ENCODE results near the gene GADD45B.
"Not testable (repeated sequence)": the region's sequence is repeated elsewhere in the genome, so short reads cannot be mapped to it uniquely, and the experiment has no call there.

Gene GADD45B

DNA sequence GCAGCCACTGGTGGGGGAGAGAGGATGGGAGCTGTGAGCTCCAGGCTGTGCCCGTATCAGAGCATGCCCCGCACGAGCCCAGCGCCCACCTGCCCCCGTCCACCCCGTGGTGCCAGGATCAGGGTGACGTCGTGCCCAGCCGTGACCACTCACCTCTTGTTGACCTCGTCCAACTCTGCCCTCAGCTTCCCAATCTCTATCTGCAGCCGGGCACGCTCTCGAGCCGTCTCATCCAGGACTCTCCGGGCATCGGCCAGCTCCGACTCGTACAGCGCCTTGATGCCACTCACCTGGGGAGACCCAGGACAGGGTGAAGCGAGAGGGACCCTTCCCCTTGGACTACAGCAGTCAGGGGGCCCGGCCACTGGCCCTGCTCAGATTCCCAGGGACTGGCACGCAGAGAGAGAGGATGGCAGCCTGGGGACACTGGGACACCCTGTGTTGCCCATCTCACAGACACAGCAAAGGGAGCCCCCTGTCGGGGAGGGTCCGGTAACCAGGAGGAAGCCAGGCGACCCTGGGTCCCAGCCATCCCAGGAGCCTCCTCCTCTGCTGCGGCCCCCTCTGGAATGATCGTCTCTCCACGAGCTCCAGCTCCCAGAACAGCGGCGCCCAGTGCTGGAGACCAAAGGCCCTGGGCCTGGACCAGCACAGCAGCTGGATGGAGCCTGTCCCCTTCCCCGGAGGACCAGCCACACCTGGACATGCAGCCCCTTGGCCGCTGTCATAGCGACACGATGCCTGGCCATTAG lies 31.5 kb upstream of the GADD45B start:
- no peak for DNase-seq

- DNase-seq: no peak
Observed at GRCh38 chr19:2446381-2446780, 29.5 kb upstream of the GADD45B start.

- DNase-seq: no peak
Observed at GRCh38 chr19:2449019-2449418, 26.9 kb upstream of the GADD45B start.

GRCh38 chr19:2451138-2451537 lies 24.8 kb upstream of the GADD45B start:
- DNase-seq: no peak

- DNase-seq: no peak
Observed at GRCh38 chr19:2451741-2452140, 24.2 kb upstream of the GADD45B start.

GRCh38 chr19:2453431-2454025 lies 22.4 kb upstream of the GADD45B start:
- DNase-seq: no peak

DNA sequence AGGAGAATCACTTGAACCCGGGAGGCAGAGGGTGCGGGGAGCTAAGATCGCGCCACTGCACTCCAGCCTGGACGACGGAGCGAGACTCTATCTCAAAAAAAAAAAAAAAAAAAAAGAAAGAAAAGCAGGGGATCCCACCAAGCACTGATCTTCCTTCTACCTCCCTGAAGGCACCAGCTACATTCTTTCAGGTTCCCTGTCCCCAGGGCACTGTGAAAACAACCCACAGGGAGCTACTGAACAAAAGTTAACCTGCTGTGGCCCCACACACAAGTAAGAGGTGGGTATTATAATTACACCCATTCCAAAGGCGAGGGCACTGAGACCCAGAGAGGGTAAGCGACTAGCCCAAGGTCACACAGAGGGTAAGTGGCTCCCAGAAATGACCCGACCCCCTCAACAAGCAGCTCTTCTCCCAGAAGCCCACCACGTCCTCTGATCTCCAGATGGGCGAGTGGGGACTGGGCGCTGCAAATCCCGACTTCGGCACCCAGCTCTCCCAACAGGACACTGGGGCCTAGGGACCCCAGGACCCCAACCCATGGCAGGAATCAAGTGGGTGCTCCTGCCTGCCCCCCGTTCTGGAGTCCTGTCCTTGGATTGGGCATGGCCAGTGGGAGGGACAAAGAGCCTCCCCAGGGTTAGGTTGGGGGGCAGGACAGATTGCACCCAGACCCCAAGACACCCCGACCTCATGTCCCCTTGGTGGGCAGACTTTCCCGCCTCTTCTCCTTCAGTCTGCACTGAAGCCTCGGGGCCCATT lies 21.5 kb upstream of the GADD45B start:
- no peak for DNase-seq

DNA sequence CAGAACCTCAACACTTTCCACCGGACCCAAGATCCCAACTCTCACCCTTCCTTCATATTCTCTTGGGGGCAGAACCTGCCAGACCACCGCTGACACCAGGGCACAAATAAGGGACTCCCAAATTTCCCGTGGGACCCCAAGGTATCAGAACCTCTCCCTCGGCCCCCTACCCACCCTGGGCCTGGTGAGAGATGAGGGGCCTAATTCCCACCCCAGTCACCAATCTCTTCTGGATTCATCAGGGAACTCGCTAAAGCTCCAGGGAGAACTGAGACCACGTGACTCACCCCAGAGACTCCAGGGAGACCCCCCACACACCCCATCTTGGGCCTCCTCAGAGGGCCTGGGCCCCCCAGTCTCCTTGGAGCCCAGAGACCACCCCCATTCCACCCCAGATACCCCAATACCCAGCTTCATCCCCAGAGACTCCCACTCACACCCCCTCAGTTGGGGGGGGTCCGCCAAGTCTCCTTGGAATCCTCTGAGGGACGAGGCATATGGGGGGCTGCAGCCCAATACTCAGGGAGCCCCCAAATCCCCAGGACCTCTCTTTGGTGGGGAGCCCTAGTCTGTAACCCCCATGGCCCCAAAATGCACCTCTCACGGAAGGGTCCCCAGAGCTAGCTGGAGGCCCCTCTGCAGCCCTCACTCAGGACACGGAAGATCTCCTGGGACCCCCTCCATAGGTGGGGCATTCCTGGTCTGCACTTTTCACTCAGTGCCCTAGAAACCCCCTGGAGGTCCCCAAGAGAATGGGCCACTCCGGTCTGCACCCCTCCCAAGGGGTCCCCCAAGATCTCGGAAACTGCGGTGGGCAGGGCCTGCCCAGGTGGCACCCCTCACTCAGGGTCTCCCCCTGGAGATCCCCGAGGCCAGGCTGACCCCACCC lies 20.7 kb upstream of the GADD45B start:
- DNase-seq: no peak

DNA sequence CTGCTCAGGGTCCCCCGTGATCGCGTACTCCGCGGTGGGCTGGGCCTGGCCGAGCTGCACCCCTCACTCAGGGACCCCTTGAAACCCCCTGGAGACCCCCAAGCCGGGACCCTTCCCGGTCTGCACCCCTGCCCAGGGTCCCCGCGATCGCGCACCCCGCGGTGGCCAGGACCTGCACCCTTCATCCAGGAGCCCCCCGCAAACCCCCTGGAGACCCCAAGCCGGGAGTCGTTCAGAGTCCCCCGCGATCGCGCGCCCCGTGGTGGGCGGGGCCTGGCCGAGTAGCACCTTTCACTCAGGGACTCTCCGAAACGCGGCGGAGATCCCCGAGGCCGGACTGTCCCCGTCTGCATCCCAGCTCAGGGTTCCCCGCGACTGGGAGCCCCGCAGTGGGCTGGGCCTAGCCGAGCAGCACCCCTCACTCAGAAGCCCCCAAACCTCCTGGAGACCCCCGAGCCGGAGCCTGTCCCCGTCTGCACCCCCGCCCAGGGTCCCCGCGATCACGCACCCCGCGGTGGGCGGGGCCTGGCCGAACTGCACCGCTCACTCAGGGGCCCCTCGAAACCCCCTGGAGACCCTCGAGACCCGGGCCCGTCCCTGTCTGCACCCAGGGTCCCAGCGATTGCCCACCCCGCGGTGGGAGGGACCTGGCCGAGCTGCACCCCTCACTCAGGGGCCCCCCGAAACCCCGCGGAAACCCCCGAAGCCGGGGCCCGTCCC lies 19.9 kb upstream of the GADD45B start:
- no peak for DNase-seq

GRCh38 chr19:2457394-2458037 lies 18.4 kb upstream of the GADD45B start:
- no peak for DNase-seq

DNA sequence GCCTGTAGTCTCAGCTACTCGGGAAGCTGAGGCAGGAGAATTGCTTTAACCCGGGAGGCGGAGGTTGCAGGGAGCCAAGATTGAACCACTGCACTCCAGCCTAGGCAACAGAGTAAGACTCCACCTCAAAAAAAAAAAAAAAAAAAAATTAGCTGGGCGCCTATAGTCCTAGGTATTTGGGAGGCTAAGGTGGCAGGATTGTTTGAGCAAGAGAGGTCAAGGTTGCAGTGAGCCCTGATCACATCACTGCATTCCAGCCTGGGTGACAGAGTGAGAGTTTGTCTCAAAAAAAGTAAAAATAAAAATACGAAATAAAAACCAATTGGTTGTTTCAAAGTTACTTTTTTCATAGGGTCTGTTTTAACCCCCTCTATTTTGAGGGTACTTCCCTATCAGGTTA lies 17.9 kb upstream of the GADD45B start:
- DNase-seq: no peak

GRCh38 chr19:2458776-2459175 lies 17.2 kb upstream of the GADD45B start:
- not testable (repeated sequence) for DNase-seq

DNA sequence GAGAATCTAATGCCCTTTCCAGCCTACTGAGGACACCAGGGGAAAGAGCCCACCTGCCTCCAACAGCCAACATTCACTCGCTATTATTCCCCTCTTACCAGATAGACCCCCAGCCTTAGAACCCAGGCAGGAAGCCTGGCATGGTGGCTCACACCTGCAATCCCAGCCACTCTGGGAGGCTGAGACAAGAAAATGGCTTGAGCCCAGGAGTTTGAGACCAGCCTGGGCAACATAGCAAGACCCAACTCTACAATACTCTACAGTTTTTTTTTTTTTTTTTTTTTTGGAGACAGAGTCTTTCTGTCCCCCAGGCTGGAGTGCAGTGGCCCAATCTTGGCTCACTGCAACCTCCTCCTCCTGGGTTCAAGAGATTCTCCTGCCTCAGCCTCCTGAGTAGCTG lies 15.7 kb upstream of the GADD45B start:
- no peak for DNase-seq

DNA sequence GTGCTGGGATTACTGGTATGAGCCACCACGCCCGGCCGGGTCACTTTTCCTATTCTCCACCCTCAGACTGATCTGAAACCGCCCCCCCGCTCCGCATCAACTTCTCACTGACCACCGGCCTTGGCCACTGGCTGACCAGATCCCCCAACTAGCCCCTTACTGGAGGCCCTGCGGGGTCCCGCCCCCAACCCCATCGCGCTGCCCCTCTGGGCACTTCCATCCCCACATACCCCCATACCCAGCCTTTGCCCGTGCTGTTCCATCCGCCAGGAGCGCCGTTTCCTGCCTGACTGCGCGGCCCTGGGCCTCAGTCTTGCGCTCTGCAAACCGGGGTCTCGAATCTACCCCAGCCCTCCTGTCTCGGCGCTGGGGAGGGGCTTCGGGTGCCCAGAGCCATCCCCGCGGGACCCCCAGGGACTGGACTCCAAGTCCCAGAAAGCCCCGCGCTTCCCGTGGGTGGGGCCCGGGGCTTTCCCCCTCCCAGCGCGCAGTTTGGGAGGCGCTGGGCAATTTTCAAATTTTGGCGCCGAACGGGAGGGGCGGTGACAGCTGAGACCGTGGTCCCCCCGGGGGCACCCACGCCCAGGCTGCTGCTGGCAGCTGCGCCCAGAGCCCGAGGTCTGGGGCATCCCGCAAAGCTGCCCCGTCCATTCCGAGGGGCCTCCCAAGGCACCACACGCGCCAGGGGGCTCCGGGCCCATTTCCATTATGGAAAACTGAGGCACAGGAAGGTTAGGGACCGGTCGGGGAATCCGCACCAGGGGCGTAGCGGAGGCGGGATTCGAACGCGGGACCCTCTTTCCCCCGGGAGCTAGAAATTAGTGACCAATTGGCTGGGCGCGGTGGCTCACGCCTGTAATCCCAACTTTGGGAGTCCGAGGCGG lies 13.9 kb upstream of the GADD45B start:
- DNase-seq: no peak

DNA sequence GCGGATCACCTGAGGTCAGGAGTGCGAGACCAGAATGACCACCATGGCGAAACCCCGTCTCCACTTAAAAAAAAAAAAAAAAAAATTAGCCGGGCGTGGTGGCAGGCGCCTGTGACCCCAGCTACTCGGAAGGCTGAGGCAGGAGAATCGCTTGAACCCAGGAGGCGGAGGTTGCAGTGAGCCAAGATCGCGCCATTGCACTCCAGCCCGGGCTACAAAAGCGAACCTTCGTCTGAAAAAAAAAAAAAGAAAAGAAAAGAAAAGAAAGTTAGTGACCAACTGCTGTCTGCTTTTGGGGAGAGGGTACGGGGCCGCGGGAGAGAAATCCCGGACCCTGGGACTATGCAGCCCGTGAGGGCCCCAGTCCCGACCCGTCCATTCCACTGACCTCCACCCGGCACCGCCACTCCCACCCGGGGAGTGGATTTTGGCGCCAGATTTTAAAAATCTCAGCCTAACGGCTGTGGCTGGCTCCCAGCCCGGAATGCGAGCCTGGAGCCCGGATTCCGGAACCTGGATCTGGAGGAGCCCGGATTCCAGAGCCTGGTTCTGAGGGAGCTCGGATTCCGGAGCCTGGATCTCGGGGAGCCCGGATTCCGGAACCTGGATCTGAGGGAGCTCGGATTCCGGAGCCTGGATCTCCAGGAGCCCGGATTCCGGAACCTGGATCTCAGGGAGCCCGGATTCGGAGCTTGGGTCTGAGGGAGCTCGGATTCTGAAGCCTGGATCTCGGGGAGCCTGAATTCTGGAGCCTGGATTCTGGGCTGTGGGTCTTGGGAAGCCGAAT lies 13.1 kb upstream of the GADD45B start:
- peak; percentile 23 for DNase-seq

- not testable (repeated sequence) for DNase-seq
Observed at GRCh38 chr19:2463694-2464093, 12.2 kb upstream of the GADD45B start.

GRCh38 chr19:2464389-2464788 lies 11.5 kb upstream of the GADD45B start:
- no peak for DNase-seq

DNA sequence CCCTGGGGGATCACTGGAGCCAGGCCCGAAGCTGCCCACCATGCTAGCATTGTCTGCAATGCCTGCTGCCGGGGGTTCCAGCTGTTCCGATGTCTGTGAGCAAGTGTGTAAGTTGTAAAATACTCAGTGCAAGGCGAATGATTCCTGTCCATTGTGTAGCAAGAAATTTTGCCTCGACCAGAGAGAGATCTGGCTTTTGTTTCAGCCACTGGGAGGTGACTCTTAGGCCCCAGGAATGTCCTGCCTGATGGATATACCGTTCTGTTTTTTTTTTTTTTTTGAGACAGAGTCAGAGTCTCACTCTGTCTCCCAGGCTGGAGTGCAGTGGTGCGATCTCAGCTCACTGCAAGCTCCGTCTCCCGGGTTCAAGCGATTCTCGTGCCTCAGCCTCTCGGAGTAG lies 7.3 kb upstream of the GADD45B start:
- no peak for DNase-seq

- no peak for DNase-seq
Observed at GRCh38 chr19:2469102-2469914, 6.6 kb upstream of the GADD45B start.
